Gastroesophageal sphincter (tissue), 4 donors: ENCODE measurements around the gene IHH. TPM values are rescaled to one million over a fixed set of nuclear protein-coding genes. Genes with fewer than 3 reads are reported as not detected.

Source experiments
- ATAC-seq: fragments of 150-250 bp; one replicate; pipeline ENCODE4 v1.9.1; 2016; ENCODE audit warnings: mild to moderate bottlenecking, moderate library complexity
- H3K27ac ChIP-seq, 4 donors: fragments of 200-600 bp; sonication (generic) in 3 of 4; 1 replicate in 3 of 4; 2 replicates in 1 of 4; pipeline ENCODE4 v1.5.1; 2016 to 2019
- H3K27me3 ChIP-seq: fragments of 200-600 bp; sonication (generic); one replicate; pipeline ENCODE4 v1.5.1; 2019
- H3K36me3 ChIP-seq, 2 donors: fragments of 200-600 bp; sonication (generic); one replicate each; pipeline ENCODE4 v1.5.1; 2019; ENCODE audit warnings: control low read depth in 1 of 2
- H3K4me1 ChIP-seq, 3 donors: fragments of 200-600 bp; sonication (generic); 1 replicate in 2 of 3; 2 replicates in 1 of 3; pipeline ENCODE4 v1.5.1; 2016 to 2019; ENCODE audit warnings: control low read depth in 2 of 3
- H3K4me3 ChIP-seq, 2 donors: fragments of 200-600 bp; sonication (generic); one replicate each; pipeline ENCODE4 v1.5.1; 2019; ENCODE audit warnings: mild to moderate bottlenecking in 1 of 2, moderate library complexity in 1 of 2
- H3K9me3 ChIP-seq, 3 donors: fragments of 200-600 bp; sonication (generic); one replicate each; pipeline ENCODE4 v1.5.1; 2017 to 2019; ENCODE audit warnings: control low read depth in 2 of 3
- EP300 ChIP-seq: sonication (generic); formaldehyde crosslinking; IDR thresholded peaks from one replicate; pipeline ENCODE4 v1.6.1; 2017; ENCODE audit warnings: antibody characterized with exemption, mild to moderate bottlenecking
- POLR2A ChIP-seq, 2 donors: fragments of 450-650 bp; IDR thresholded peaks; one replicate each; pipeline ENCODE4 v1.6.1; 2017; ENCODE audit warnings: antibody characterized with exemption in 2 of 2, mild to moderate bottlenecking in 2 of 2, moderate library complexity in 1 of 2
- POLR2AphosphoS5 ChIP-seq: sonication (generic); formaldehyde crosslinking; IDR thresholded peaks from one replicate; pipeline ENCODE4 v1.6.1; 2017; ENCODE audit warnings: antibody characterized with exemption
- WGBS, 2 donors: methylation state at CpG; one replicate each; pipeline ENCODE4 v1.1.5; 2018; ENCODE audit warnings: low coverage in 1 of 2; 5-methylcytosine and 5-hydroxymethylcytosine counted together
- total RNA-seq, 4 donors: library from RNA; depleted of rRNA; stranded (reverse); fragments of >200 nt; gene quantifications; one replicate each; pipeline ENCODE4 v1.1.0, GENCODE V29; 2016
- TF ChIP-seq, protein P1 (sequence below), 4 experiments: fragments of 200-600 bp in 2 of 4; fragments of 450-650 bp in 2 of 4; sonication (generic) in 1 of 4; IDR thresholded peaks; one replicate each; pipeline ENCODE4 v1.5.1; 2017 to 2019; ENCODE audit warnings: antibody characterized with exemption in 4 of 4, mild to moderate bottlenecking in 2 of 4, moderate library complexity in 2 of 4

Gene IHH
- total RNA-seq, 4 donors from 2014 or later = 0.23 TPM; not detected in 3

GRCh38 chr2:219018286-219018685, 42.4 kb downstream of the IHH start:
- no peak for TF ChIP-seq POLR2A (IDR thresholded peaks at IDR 0.05)
- TF ChIP-seq, protein P1, sequence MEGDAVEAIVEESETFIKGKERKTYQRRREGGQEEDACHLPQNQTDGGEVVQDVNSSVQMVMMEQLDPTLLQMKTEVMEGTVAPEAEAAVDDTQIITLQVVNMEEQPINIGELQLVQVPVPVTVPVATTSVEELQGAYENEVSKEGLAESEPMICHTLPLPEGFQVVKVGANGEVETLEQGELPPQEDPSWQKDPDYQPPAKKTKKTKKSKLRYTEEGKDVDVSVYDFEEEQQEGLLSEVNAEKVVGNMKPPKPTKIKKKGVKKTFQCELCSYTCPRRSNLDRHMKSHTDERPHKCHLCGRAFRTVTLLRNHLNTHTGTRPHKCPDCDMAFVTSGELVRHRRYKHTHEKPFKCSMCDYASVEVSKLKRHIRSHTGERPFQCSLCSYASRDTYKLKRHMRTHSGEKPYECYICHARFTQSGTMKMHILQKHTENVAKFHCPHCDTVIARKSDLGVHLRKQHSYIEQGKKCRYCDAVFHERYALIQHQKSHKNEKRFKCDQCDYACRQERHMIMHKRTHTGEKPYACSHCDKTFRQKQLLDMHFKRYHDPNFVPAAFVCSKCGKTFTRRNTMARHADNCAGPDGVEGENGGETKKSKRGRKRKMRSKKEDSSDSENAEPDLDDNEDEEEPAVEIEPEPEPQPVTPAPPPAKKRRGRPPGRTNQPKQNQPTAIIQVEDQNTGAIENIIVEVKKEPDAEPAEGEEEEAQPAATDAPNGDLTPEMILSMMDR (IDR thresholded peaks at IDR 0.05) = no peak
- TF ChIP-seq EP300 = no peak
- no peak for TF ChIP-seq POLR2AphosphoS5
- Histone ChIP-seq H3K4me1 (no peaks in the 10 kb centered on the region), H3K27ac (no peak overlapping the region), H3K4me3 (no peak overlapping the region), H3K36me3 (no peaks in the 10 kb centered on the region), H3K9me3 (no peaks in the 10 kb centered on the region), H3K27me3 (peaks cover 53% of the 10 kb centered on the region)
- ATAC-seq = no peak
- WGBS, 2 donors = no CpG with 5 or more reads among the region's 7 CpGs

DNA sequence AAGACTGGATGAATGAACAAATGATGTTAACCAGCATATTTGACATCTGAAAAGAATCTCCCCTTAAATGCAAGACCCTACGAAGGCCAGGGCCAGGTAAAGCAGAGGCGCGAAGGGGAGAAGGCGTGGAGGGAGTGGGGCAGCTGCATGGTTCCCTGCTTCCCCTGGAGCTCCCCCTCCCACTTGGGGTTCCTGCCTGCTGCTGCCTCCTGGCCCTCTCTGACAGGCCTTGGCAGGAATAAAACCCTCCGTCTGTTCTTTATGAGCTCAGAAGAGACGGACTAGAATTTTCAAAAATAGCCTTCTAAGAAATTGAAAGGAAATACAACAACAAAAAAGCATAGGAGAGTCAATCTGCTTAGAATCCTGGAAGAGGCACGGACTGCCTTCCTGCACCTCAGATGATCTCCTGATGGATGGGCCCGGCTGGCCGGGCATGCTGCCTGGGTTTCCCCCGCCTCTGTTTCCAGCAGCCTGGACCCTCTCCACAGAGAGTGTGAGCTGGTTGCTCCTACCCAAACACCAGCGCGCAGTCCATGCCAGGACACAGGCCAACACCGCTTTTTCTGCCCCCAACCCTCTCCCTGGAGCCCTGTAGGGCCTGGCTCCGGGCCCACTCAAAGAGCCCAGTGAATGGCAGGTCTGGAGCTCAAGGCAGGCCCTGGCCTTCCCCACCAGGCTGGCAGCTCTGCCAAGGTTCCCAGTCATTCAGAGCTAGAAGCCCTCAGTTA, 43.4 kb downstream of the IHH start:
- H3K9me3 ChIP-seq = no peaks in the 10 kb centered on the region
- no peaks in the 10 kb centered on the region for H3K4me1 ChIP-seq
- H3K36me3 ChIP-seq = no peaks in the 10 kb centered on the region
- 55 to 62% methylated on average over 10 to 11 of the region's 14 CpGs for WGBS, 2 donors
- no peak overlapping the region for H3K4me3 ChIP-seq
- H3K27ac ChIP-seq = no peak overlapping the region
- no peak for TF ChIP-seq EP300
- TF ChIP-seq, protein P1 (IDR thresholded peaks at IDR 0.05) = no peak
- TF ChIP-seq POLR2AphosphoS5 = no peak
- no peak for TF ChIP-seq POLR2A (IDR thresholded peaks at IDR 0.05)
- H3K27me3 ChIP-seq = peaks cover 59% of the 10 kb centered on the region
- ATAC-seq = no peak

GRCh38 chr2:219016721-219017120, 44.0 kb downstream of the IHH start:
- Histone ChIP-seq H3K9me3 (no peaks in the 10 kb centered on the region), H3K27ac (no peak overlapping the region), H3K4me1 (no peaks in the 10 kb centered on the region), H3K27me3 (peaks cover 53% of the 10 kb centered on the region), H3K4me3 (no peak overlapping the region), H3K36me3 (no peaks in the 10 kb centered on the region)
- WGBS, 2 donors = 90 to 94% methylated on average over 3 to 7 of the region's 11 CpGs
- ATAC-seq = no peak
- TF ChIP-seq, protein P1 (IDR thresholded peaks at IDR 0.05) = no peak
- TF ChIP-seq EP300 = no peak
- TF ChIP-seq POLR2AphosphoS5 = no peak
- no peak for TF ChIP-seq POLR2A (IDR thresholded peaks at IDR 0.05)

GRCh38 chr2:219010873-219011272, 49.8 kb downstream of the IHH start:
- H3K9me3 ChIP-seq = no peaks in the 10 kb centered on the region
- ATAC-seq = no peak
- H3K4me3 ChIP-seq = no peak overlapping the region
- 59 to 79% methylated on average over 3 of the region's 5 CpGs for WGBS, 2 donors
- no peak overlapping the region for H3K27ac ChIP-seq
- TF ChIP-seq, protein P1 (IDR thresholded peaks at IDR 0.05) = no peak
- peaks cover 70% of the 10 kb centered on the region for H3K27me3 ChIP-seq
- no peaks in the 10 kb centered on the region for H3K4me1 ChIP-seq
- H3K36me3 ChIP-seq = no peaks in the 10 kb centered on the region

- H3K4me3 ChIP-seq = no peak overlapping the region
- no peak overlapping the region for H3K27ac ChIP-seq
- peaks cover 76% of the 10 kb centered on the region for H3K27me3 ChIP-seq
- 8 to 47% methylated on average over 2 of the region's 6 CpGs for WGBS, 2 donors
- no peak for ATAC-seq
- TF ChIP-seq POLR2A (IDR thresholded peaks at IDR 0.05) (no peak), POLR2AphosphoS5 (no peak)
- TF ChIP-seq, protein P1 (IDR thresholded peaks at IDR 0.05) = no peak
- H3K9me3 ChIP-seq = no peaks in the 10 kb centered on the region
- no peaks in the 10 kb centered on the region for H3K36me3 ChIP-seq
- H3K4me1 ChIP-seq = no peaks in the 10 kb centered on the region
Observed at GRCh38 chr2:219010162-219010756, 50.5 kb downstream of the IHH start.
